ENCODE measurements around the gene GAREM2.

The GAREM2 gene

DNA sequence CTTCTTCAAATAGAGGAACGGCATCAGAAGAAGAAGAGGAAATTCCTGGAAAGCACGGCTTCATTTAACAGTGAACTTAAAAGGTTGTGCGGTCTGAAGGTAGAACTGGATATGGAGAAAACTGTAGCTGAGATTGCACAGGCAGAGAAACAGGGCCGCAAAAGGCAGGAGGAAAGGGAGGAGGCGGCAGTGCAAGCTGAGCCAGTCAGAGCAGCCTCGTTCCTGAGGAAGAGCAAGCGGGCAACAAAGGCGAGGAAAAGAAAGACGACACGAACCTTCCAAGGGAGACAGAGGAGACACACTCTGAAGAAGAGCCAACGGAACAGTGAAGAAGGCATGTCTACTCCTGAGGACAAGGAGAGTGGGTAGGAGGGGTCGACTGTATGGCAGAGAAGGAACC lies 22.6 kb upstream of the GAREM2 start:
- Mint-ChIP-seq H3K9me3 (peaks cover 25% of the 10 kb centered on the region), H3K36me3 (ENCODE audit: low read depth) (no peaks in the 10 kb centered on the region), H3K27ac (no peak overlapping the region), H3K4me3 (no peak overlapping the region), H3K27me3 (ENCODE audit: low read depth, poor library complexity) (peaks cover 35% of the 10 kb centered on the region), H3K4me1 (peaks cover 5% of the 10 kb centered on the region)
- TF ChIP-seq CTCF (IDR thresholded peaks at IDR 0.05) = no peak
- no peak for DNase-seq

DNA sequence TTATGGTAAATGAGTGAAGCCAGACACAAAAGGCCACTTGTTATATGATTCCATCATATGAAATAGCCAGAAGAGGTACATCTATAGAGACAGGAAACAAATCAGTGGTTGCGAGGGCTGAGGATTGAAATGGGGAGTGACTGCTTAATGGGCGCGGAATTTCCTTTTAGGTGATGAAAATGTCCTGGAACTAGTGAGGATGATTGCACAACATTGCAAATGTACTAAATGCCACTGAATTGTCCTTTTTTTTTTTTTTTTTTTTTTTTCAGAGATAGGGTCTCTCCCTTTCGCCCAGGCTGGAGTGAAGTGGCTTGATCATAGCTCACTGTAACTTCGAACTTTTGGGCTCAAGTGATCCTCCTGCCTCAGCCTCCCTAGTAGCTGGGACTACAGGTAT lies 15.3 kb upstream of the GAREM2 start:
- no peak for TF ChIP-seq CTCF (IDR thresholded peaks at IDR 0.05)
- no peaks in the 10 kb centered on the region for H3K36me3 Mint-ChIP-seq (ENCODE audit: low read depth)
- peaks cover 28% of the 10 kb centered on the region for H3K27me3 Mint-ChIP-seq (ENCODE audit: low read depth, poor library complexity)
- H3K4me3 Mint-ChIP-seq = no peak overlapping the region
- peaks cover 39% of the 10 kb centered on the region for H3K9me3 Mint-ChIP-seq
- no peak for DNase-seq
- H3K27ac Mint-ChIP-seq = no peak overlapping the region
- H3K4me1 Mint-ChIP-seq = no peaks in the 10 kb centered on the region

GRCh38 chr2:26161926-26162325 lies 11.0 kb upstream of the GAREM2 start:
- peaks cover 15% of the 10 kb centered on the region for H3K27me3 Mint-ChIP-seq (ENCODE audit: low read depth, poor library complexity)
- no peak overlapping the region for H3K27ac Mint-ChIP-seq
- no peak overlapping the region for H3K4me3 Mint-ChIP-seq
- H3K36me3 Mint-ChIP-seq (ENCODE audit: low read depth) = no peaks in the 10 kb centered on the region
- H3K9me3 Mint-ChIP-seq = peaks cover 5% of the 10 kb centered on the region
- TF ChIP-seq CTCF (IDR thresholded peaks at IDR 0.05) = no peak
- no peak for DNase-seq
- no peaks in the 10 kb centered on the region for H3K4me1 Mint-ChIP-seq

DNA sequence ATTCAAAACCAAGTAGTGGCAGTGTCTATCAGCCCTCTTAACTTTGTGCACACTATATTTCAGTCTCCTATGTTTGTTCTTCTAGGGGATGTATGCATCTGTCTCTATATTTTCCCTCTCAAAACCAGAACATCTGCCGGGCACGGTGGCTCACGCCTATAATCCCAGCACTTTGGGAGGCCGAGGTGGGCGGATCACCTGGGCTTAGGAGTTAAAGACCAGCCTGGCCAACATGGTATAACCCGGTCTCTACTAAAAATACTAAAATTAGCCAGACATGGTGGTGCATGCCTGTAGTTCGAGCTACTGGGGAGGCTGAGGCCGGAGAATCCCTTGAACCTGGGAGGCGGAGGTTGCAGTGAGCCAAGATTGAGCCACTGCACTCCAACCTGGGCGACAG lies 9.9 kb upstream of the GAREM2 start:
- Mint-ChIP-seq H3K36me3 (ENCODE audit: low read depth) (no peaks in the 10 kb centered on the region), H3K9me3 (no peaks in the 10 kb centered on the region), H3K4me3 (no peak overlapping the region), H3K4me1 (no peaks in the 10 kb centered on the region), H3K27me3 (ENCODE audit: low read depth, poor library complexity) (peaks cover 15% of the 10 kb centered on the region), H3K27ac (no peak overlapping the region)
- DNase-seq = no peak
- no peak for TF ChIP-seq CTCF (IDR thresholded peaks at IDR 0.05)

DNA sequence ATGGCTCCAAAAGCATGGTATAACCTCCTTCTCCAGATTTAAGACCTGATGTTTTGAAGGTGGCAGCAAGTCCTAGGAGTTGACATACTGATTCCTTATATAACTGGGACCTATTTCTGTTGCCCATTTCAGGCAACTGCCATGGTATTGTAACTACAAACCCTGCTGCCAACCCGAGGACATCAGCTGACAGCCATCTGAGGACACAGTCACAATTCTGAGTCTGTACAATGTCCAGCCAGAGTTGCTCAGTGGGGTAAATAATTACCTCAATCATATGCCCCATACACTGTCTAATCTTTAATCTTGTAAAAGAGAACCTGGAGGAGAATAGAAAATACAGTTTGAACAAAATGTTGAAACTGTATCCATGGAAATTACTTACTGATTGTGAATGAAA lies 8.7 kb upstream of the GAREM2 start:
- DNase-seq = no peak
- Mint-ChIP-seq H3K4me1 (peaks cover 3% of the 10 kb centered on the region), H3K27ac (no peak overlapping the region), H3K36me3 (ENCODE audit: low read depth) (no peaks in the 10 kb centered on the region), H3K9me3 (no peaks in the 10 kb centered on the region), H3K27me3 (ENCODE audit: low read depth, poor library complexity) (peaks cover 11% of the 10 kb centered on the region), H3K4me3 (no peak overlapping the region)
- TF ChIP-seq CTCF (IDR thresholded peaks at IDR 0.05) = no peak

- no peak overlapping the region for H3K27ac Mint-ChIP-seq
- H3K9me3 Mint-ChIP-seq = no peaks in the 10 kb centered on the region
- peaks cover 14% of the 10 kb centered on the region for H3K27me3 Mint-ChIP-seq (ENCODE audit: low read depth, poor library complexity)
- no peak for TF ChIP-seq CTCF (IDR thresholded peaks at IDR 0.05)
- DNase-seq = no peak
- no peak overlapping the region for H3K4me3 Mint-ChIP-seq
- peaks cover 8% of the 10 kb centered on the region for H3K4me1 Mint-ChIP-seq
- no peaks in the 10 kb centered on the region for H3K36me3 Mint-ChIP-seq (ENCODE audit: low read depth)
Measured at GRCh38 chr2:26164641-26165211, 8.2 kb upstream of the GAREM2 start.

Data from nephron progenitor cell (in vitro differentiated cells).